ENCODE results near the gene UQCR11.

- TF ChIP-seq POLR2AphosphoS5 (IDR thresholded peaks at IDR 0.05; ENCODE audit: borderline replicate concordance, low read depth, low read length) (no peak), EZH2 (IDR thresholded peaks at IDR 0.05) (no peak), FOXP2 (optimal IDR thresholded peaks at IDR 0.05; ENCODE audit: control extremely low read depth, extremely low read length, insufficient read depth) (no peak)
Measured at GRCh38 chr19:1629256-1629808, 24.1 kb upstream of the UQCR11 start.

All from SK-N-MC (cell line).